Measurements from ENCODE around the gene ZC3H14.
A peak's percentile ranks its signal among the peaks of the same experiment; 100 is the strongest.

The ZC3H14 gene

DNA sequence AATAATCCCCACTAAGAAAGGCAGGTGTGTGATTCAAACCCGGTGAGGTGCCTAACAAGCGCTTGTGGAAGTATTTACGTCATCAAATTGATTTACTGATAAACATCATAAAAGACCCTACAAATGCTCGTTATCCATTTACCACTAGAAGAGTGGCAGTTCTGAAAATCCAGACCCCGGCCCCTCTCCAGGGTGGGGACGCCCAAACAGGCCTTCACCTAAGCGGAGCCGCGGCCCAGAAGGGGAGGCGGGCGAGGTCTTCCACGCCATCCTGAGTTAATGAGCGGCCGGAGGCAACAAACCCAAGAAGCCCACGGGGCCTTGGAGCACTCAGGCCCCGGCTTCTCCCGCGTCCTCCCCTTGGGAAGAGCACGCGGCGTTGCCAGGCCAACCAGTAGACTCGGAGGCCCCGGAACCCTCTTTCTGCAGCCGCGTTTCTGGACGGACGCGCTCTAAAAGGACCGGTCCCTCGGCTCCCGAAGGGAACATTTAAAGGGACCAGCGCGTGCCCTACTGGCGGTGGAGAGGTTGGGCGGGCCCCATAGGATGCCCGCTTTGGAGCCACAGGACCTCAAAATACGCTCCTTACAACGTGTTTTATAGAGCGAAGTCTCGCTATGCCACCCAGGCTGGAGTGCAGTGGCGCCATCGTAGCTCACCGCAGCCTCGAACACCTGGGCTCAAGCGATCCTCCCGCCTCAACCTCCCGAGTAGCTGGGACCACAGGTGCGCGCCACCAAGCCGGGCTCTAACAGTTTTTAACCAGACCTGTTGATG, 11.6 kb upstream of the ZC3H14 start:
- DNase-seq (ENCODE audit: low read depth), result peak; percentile 87

DNA sequence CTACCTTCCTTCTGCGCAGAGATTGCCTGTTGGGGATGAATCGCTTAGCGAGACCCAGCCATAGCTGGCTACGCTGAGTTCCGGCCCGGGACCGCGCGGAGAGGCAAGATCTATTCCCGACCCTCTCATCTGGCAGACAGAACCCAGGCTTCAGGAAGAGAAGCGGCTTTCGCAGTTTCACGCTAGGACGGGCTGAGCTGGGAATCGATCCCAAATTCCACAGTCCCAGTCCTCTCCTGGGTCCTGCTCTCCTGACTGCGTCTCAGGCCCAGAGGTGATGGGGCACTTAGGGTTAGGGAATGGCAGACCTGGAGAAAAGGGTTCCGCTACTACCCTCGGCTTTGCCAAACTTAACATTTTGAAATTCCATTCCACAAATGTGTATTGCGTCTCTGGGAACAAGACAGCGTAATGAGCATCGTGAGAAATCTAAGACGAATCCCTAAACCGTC, 10.8 kb upstream of the ZC3H14 start:
- DNase-seq (ENCODE audit: low read depth), result peak; percentile 19

DNA sequence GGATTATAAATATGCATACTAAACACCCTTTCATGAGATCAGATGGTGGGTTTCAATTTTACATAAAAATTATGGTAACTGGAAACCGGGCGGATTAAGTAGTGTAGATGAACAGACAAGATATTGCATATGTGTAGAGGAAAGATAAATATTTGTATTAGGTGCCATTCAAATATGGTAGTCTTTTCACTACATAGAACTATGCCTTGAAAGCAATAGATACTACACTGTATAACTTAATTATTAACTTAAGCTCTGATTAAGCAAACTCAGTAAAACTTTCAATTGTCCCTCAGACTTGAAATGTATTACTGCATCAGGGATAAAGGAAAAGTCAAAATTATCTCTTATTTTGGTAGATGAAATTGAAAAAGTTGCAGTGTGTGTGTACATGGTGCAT, 10.0 kb upstream of the ZC3H14 start:
- DNase-seq (ENCODE audit: low read depth), result no peak

DNA sequence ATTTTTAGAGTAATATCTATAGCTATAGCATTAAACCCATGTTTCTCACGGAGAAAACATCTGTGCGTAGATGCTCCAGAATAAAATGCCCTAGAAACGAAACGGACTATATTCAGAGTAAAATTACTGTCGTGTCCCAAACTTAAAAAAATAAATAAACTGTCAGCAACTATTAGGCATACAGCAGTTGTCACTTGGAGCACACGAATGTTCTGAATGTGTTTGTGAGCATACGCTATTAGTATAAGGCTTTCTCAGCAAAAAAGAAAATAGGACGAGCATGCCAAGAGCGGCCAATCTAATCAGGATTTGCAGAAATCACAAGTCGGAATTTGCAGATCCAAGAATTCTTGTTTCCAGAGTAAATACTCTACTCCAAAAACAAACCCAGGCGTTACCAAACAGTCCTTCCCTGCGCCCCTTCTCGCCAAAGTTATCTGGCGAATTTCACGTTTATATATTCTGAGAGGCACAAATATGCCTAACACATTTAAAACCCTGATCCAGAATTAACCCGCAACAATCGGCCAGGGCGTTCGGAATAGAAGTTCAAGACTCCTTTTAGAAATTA, 8.9 kb upstream of the ZC3H14 start:
- peak; percentile 9 for DNase-seq (ENCODE audit: low read depth)

DNA sequence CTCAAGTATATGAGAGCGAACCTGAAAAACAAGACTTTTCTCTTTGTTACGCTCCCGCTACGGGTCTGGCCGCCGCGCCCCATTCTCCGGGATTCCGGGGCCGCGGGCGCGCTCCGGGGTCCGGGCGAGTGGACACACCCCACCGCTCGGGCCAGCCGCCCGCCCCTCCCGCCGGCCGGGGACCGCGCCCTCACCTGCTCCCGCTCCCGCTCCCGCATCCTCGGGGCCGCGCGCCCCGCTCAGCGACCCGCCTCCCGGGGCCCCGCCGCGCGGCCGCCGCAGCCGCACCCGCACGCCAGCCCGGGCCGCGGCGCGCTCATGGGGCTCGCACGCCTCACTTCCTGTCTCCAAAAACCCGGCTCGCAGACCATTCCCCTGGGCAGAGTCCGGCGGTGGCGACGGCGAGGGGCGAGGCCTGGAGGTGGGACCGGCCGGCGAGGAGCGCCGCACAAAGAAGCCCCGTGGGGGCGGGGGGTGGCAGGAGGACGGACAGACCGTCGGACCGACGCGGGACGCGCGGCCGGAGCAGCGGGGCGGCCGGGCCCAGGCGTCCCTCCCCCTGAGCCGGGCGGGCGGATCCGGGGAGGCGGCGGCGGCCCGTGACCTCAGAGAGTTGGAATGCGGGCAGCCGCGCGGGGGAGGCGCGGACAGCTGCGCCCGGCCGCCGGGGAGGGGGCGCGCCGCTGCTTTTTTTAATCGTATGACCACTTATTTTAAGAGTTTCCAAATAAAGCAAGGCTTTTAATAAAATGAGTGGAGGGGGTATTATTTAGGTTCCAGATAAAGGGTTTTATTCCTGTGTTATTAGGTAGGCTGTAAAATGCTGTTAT, 8.2 kb upstream of the ZC3H14 start, which contains the start of gene PTPN21:
PTPN21 (minus strand) TSS at position 551 of the 830 bp plus-strand sequence. CDS start 4,590 bp downstream, outside the sequence.
- peak; percentile 74 for DNase-seq (ENCODE audit: low read depth)

DNA sequence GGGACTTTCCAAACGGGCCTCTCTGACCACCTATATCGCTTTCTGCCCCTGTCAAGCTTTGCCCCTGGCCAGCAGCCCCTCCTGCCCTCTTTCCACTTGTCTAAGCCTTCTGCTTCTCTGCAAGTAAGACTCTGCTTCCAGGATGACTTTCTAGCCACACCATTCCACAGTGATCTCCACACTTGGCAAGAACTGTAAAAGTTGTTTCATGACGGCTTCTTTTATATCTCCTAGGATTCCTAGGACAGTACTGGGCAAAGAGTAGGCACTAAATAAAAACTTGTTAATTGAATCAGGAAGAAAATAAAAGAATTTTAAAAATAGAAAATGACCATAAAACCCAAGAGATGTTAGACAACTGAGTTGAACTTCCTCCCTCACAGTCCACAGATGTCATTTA, 6.3 kb upstream of the ZC3H14 start:
- DNase-seq (ENCODE audit: low read depth), result no peak

DNA sequence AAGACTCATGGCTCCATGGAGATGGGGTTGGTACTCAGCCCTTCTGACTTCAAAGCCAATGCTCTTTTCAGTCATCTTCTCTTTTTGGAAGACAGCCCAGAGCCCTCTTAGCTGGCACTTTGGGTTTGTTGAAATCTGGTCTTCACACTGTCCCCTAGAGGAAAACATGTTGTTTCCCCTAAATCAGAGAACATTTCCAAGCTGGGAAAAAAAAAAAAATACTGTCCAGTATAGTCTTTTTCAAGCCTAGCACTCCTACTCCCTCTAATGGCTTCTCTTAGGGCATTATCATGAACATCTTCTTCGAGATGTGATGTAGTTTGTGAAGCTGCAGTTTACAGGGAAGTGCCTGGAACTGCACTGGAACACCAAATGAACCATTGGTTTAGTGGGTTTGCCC, 3.0 kb upstream of the ZC3H14 start:
- peak; percentile 71 for DNase-seq (ENCODE audit: low read depth)

DNA sequence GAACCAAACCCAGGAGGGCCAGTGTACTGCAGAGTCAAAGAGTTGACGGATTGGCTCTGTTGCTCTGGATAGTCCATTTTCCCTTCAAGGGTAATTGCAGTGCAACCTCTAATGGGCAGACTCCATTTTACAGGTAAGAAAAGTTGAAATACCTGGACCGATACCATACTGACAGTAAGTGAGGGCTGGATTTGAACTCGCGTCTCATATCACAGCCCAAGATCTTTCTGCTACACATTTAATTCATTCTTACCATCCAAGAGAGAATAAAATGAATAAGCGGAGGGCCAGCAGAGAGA, 356 bp upstream of the ZC3H14 start:
- DNase-seq (ENCODE audit: low read depth), result no peak

DNA sequence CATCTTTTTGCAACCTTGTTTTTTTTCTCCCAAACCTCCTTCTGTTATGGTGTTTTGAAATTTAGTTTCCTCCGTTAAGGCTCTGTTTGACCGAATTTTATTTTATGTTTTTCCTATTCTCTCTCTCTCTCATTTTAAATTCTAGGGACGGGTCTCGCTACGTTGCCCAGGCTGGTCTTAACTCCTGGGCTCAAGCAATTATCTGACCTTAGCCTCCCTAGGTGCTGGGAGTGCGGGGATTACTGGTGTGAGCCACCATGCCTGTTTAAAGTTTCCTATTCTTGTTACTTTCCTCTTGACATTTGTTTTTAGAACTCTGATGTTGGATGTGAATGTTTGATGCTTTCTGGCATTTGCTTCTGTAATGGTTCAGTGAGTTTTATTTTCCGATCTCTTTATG, 1.0 kb downstream of the ZC3H14 start:
- no peak for DNase-seq (ENCODE audit: low read depth)

DNA sequence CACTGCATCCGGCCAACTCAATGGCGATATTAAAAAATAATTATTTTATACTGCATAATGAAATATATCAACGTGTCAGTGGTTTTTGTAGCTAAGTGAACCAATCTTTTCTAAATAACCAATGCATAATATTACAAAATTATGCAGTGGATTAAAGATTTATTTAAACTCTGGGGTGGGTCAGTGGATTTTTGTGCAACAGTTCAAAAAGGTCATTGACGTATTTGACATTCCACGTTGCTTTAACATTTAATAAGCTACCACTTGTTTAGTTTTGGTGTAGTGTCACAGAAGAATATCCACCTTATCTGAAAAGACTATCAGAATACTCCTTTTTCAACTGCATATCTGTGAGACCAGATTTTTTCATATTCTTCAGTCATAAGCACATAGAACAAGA, 2.6 kb downstream of the ZC3H14 start:
- no peak for DNase-seq (ENCODE audit: low read depth)

DNA sequence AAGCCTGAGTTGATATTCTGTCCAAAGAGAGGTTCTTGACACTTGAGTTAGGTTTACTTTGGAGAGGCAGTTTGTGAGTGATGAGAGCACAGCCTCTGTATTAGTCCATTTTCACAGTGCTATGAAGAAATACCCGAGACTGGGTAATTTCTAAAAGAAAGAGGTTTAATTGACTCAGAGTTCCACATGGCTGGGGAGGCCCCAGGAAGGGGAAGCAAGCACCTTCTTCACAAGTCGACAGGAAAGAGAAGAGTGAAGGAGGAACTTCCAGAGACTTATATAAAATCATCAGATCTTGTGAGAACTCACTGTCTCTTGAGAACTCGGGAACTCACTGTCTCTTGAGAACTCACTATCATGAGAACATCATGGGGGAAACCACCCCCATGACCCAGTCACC, 5.4 kb downstream of the ZC3H14 start:
- no peak for DNase-seq (ENCODE audit: low read depth)

DNA sequence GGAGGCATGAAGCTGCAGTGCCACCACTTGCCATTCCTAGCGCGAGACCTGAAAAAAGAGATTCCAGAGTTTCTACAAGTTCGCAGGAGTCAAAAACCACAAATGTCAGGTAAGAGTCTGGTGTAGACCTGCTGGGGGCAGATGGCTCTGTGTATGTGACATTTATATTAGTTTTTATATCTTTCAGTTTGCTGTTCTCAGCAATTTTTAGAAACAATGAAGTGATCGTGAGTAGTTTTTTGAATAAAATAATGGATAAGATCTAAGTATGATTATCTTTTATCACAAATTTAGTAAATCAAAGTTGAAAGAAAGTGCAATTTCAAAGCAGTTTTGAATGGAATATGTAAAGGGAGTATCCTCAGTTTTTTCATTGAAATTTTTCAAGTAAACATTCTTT, 9.3 kb downstream of the ZC3H14 start:
- DNase-seq (ENCODE audit: low read depth), result no peak

DNA sequence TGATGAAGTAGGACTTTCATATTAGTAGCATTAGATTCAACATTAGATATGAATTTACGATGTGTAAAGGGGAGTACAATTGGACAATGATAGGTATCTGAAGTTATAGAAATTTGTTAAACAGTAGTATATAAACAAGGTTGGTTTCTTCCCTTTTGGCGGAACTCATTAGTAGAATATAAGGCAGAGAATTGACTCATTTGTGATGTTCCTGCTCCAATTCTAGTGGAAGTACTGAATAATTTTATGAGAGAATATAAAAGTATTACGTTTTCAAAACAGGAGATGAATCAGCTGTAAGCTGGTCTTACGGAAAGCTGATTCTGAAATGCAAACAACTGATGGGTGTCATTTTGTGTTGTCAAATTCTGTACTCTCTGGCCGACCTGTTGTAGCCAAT, 13.4 kb downstream of the ZC3H14 start:
- DNase-seq (ENCODE audit: low read depth), result no peak

DNA sequence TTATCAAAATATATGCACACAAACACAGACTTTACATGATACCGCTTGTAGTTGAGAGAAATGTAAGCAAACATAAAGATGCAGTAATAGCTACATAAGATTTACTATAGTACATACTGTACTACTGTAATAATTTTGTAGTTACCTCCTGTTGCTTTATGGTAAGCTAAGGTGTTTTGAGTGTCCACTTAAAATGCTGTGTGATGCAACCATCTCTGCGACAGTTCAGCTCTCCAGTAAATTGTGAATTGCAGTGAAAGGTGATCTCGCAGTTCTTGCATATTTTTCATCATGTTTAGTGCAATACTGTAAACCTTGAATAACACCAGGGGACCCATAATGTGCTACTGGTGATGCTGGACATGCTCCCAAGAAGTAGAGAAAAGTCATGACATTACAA, 21.6 kb downstream of the ZC3H14 start:
- no peak for DNase-seq (ENCODE audit: low read depth)

DNA sequence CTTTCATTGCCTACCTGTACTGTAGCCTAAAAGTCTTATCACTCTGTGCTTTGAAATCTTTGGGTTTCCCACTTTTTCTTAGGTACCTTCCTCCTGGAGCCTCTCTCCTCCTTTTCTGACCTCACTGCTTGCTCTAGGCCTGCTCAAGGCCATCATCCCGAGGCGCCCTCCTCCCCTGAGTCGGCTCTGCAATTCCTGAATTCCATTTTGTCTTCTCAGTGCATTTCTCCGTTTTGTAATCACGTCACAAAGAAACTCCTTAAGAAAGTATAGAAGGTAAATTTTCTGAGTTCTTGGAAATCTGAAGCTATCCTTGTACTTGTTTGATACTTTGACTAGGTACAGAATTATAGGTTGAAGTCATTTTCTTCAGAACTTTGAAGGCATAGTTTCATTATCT, 25.2 kb downstream of the ZC3H14 start:
- no peak for DNase-seq (ENCODE audit: low read depth)

DNA sequence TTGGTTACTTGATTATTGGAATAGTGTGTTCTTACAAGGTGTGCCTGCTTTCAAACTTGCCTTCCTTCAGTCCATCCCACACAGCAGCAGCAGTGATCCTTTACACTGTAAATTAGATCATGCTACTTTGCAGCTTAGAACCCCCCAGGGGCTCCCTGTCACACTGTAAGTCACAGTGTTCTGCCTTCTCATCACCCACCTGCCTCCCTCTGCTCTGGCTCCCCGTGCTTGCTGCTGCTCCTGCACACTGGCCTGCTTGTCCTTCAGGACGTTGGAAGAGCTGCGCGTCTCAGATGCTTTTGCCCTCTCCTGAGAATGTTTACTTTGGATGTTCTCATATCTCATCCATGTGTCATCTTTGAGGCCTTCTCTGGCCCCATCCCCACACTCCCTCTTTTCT, 27.3 kb downstream of the ZC3H14 start:
- no peak for DNase-seq (ENCODE audit: low read depth)

DNA sequence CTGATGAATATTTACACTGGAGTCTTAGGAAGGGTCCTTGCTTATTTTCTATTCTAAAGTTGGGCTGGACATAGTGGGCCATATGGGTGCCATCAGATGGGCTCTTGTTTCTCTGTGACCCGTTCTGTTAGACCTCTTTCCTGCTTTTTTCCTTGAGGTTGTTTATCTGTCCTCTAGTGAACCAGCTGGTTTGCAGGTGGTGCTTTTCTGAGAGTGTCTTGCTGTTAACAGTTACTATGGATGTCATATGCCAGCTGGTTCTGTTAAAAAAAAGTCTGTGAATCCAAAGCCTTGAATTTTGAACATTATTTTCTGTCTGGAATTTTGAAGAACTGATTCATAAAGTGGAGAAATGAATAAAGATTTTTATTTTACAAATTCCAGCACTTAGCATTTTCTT, 29.2 kb downstream of the ZC3H14 start:
- DNase-seq (ENCODE audit: low read depth), result no peak

DNA sequence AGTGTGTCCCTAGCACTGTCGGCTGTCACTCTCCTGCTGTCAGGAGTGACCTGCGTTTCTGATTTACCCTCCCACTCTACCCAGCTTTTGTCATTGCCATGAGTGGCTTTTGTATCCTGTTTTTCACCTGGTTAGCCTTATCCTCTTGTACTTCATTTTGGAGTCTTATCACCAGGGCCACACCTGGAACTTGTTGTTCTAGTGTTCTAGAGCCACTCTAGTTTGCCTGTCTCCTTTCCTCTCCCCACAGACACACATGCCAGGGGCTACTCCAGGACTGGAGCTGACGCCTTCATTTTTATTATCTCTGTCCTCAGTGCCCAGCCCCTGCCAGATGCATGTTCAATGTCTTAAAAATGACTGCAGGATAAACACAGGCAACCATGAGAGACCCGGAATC, 34.2 kb downstream of the ZC3H14 start:
- no peak for DNase-seq (ENCODE audit: low read depth)

DNA sequence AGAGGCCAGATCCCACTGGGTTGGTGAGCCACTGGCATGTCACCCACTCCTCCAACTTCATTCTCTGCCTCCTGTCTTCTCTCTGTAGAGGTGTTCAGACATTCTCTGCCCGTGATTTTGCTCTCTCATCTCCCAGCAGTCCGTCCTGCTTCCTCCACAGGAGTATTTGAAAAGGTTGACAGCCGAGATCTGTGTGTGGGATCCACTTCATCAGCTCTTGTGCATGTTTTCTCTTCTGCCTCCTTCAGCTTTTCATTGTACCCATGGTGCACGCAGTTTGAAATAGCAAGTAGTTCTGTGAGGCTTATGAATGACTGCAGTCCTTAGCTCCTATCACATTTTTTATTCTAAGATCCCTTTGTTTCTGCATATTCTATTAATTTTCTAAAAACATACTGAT, 34.8 kb downstream of the ZC3H14 start:
- DNase-seq (ENCODE audit: low read depth), result no peak

DNA sequence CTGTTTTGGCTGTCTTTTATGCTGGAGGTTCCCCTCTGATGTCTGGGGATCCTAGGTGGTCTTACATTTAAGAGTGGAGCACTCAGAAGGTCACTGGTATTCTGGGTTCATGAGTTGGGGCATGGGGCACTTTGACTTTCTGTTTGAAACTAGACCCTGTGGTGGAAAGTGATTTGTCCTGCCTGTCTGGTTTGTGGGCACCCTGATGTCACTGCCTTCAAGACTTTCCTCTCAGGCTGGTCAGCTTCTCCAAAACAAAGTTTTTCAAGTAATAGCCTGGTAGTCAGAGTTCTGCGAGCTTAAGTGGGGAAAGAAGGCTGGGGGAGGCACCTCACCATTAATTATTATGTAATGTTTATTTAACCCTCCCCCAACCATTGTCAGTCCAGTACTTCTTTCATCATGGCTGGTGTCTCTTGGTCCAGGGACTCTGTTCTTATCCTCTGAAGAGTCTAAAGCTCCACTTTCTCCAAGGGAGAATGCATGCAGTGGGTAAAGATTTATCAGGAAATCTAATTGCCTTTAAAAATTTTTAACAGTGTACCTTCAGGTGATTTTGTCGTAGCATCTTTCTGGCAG, 35.3 kb downstream of the ZC3H14 start:
- no peak for DNase-seq (ENCODE audit: low read depth)

DNA sequence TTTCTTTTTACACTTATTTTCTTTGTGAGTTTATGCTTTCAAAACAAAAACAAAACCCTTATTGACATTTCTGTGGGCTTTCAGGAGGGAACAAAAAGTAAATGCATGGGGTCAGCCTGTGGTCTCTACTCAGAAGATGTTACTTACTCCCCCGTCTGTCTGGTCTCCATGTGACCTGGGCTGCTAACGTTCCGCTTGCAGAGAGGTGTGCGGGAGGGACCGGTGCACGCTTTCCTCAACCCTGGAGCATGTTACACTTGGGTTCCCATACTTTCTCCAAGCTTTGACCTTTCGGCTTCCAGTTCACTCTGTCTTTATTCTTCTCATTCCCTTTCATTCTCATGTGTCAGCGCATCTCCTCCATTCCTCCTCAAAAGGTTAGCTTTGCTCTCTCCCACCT, 36.5 kb downstream of the ZC3H14 start:
- DNase-seq (ENCODE audit: low read depth), result no peak

DNA sequence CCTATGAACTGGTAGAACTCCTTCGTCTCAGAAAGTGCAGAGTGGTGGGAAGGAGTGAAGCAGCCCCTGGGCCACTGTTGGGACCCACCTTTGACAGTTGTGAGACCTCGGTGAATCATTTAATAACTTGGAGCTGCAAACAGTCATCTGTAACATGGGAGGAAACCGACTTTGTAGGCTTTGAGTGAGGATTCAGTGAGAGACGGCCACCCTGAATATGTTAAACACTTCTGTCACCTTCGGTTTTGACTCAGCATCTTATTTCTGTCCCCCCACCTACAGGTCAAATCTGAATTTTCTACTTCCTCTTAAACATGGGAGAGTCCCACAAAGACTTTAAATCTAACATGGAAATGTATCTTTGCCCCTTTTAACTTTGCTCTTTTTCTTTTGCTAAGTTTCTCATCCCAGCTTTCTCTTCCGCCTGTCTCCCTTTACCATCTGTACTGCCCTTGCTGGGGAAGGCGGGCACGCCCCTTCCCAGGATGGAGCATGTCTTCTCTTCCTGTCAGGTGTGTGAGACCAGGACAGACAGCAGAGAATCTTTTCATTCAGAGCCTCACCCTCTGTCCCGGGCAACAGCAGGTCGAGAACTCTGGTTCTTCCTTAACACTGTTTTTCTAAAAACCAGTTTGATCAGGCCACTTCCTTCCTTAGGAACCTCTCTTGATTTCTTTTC, 37.1 kb downstream of the ZC3H14 start:
- DNase-seq (ENCODE audit: low read depth), result no peak
